K562 (cell line): ENCODE data around the gene SSTR5. TPM values are rescaled to one million over a fixed set of nuclear protein-coding genes. Genes with fewer than 3 reads are reported as not detected.

Experiments used
- ATAC-seq: fragments of 200-7000 bp; cut with Tn5 transposase; 3 replicates; pipeline ENCODE4 v1.9.1; 2020; ENCODE audit warnings: moderate library complexity
- BruUV-seq: library from RNA; stranded (reverse); fragments of 400-500 nt; replicated peaks from 2 replicates; lab custom pipeline; 2021; lab: Mats Ljungman, UMichigan
- CTCF ChIA-PET: fragments of 300-600 bp; formaldehyde crosslinking; extraction: SDS; loops from one replicate; lab custom pipeline; 2021; ENCODE audit warnings: low intra/inter-chr PET ratio; lab: Yijun Ruan, JAX
- POLR2A ChIA-PET: fragments of 300-600, 350-650 bp; sonication (Branson Sonifier 250); formaldehyde crosslinking; extraction: SDS; loops from one replicate; lab custom pipeline; 2021; ENCODE audit warnings: antibody characterized with exemption, inconsistent platforms; lab: Yijun Ruan, JAX
- DNase-seq, 4 experiments: peaks; one replicate each; pipeline versions ENCODE4 v3.0.0 to v3.0.0-alpha.2; 2011 to 2018; ENCODE audit warnings: low spot score in 3 of 4, mixed read lengths in 3 of 4; ENCODE audit errors: extremely low read depth in 1 of 4
- FAIRE-seq: peaks from 2 replicates; lab custom pipeline; 2011; peaks lifted over from hg19 to GRCh38; lab: Jason Lieb, UNC
- H2AFZ ChIP-seq: 2 replicates; pipeline ENCODE4 v1.6.0; 2011; ENCODE audit warnings: low read depth, low read length, control low read depth, inconsistent platforms
- H3K27ac ChIP-seq: fragments of 200-600 bp; 3 replicates; pipeline ENCODE4 v1.8.0; 2011; ENCODE audit warnings: low read depth, mild to moderate bottlenecking, control low read depth, inconsistent platforms, low read length, moderate library complexity, mixed read lengths; ENCODE audit errors: extremely low read depth
- H3K27me3 ChIP-seq, 2 experiments: fragments of 300-600 bp in 1 of 2; 2 replicates in 1 of 2; 3 replicates in 1 of 2; pipeline versions ENCODE4 v1.6.0 to v1.8.0; 2011; ENCODE audit warnings: inconsistent platforms in 2 of 2, low read length in 2 of 2, mild to moderate bottlenecking in 1 of 2, mixed read lengths in 1 of 2, moderate library complexity in 1 of 2; ENCODE audit not compliant: control insufficient read depth in 2 of 2, insufficient read depth in 2 of 2
- H3K36me3 ChIP-seq: fragments of 300-600 bp; 3 replicates; pipeline ENCODE4 v1.8.0; 2011; ENCODE audit warnings: mild to moderate bottlenecking, low read length, inconsistent platforms; ENCODE audit not compliant: control insufficient read depth, insufficient read depth
- H3K4me1 ChIP-seq, 2 experiments: fragments of 200-600 bp in 1 of 2; replicated peaks in 1 of 2; 2 replicates in 1 of 2; 3 replicates in 1 of 2; pipeline versions ENCODE4 v1.5.1 to v1.8.0; 2011; ENCODE audit warnings: inconsistent platforms in 2 of 2, low read length in 2 of 2, mild to moderate bottlenecking in 1 of 2, mixed read lengths in 1 of 2, moderate library complexity in 1 of 2; ENCODE audit not compliant: control insufficient read depth in 2 of 2, insufficient read depth in 2 of 2
- H3K4me2 ChIP-seq: 2 replicates; pipeline ENCODE4 v1.6.1; 2011; ENCODE audit warnings: low read length, control low read depth, inconsistent platforms, mixed read lengths; ENCODE audit not compliant: insufficient read depth
- H3K4me3 ChIP-seq: fragments of 200-600 bp; sonication (generic), shearing (Covaris generic); 2 replicates; pipeline ENCODE4 v1.5.1; 2016; ENCODE audit warnings: control low read depth, inconsistent platforms
- H3K79me2 ChIP-seq: fragments of 200-600 bp; 3 replicates; pipeline ENCODE4 v1.8.0; 2011; ENCODE audit warnings: low read length, inconsistent platforms; ENCODE audit not compliant: control insufficient read depth, insufficient read depth
- H3K9ac ChIP-seq, 2 experiments: 2 replicates each; pipeline versions ENCODE4 v1.6.0 to v1.6.1; 2011; ENCODE audit warnings: low read depth in 2 of 2, low read length in 2 of 2, control low read depth in 1 of 2, inconsistent platforms in 1 of 2, mild to moderate bottlenecking in 1 of 2, mixed read lengths in 1 of 2; ENCODE audit not compliant: insufficient read depth in 1 of 2
- H3K9me1 ChIP-seq: one replicate; pipeline ENCODE4 v1.6.0; 2011; ENCODE audit warnings: inconsistent platforms, mild to moderate bottlenecking, low read length, moderate library complexity; ENCODE audit not compliant: control insufficient read depth, insufficient read depth
- H3K9me3 ChIP-seq: replicated peaks from 2 replicates; pipeline ENCODE4 v1.5.1; 2011; ENCODE audit warnings: low read depth, low read length, inconsistent platforms; ENCODE audit not compliant: control insufficient read depth, insufficient read depth
- H4K20me1 ChIP-seq: replicated peaks from 2 replicates; pipeline ENCODE4 v1.6.1; 2011; ENCODE audit warnings: low read length, inconsistent platforms, mixed read lengths; ENCODE audit not compliant: control insufficient read depth, insufficient read depth
- CBFB ChIP-seq: sonication (generic); formaldehyde crosslinking; IDR thresholded peaks from 2 replicates; pipeline ENCODE4 v1.4.0; 2020; ENCODE audit warnings: mild to moderate bottlenecking, missing genetic modification reagents
- ESRRA ChIP-seq: fragments of 450-650 bp; IDR thresholded peaks from 2 replicates; pipeline ENCODE4 v1.6.1; 2014; ENCODE audit warnings: low read depth, mild to moderate bottlenecking, moderate library complexity, borderline replicate concordance
- GTF2B ChIP-seq: IDR thresholded peaks from 2 replicates; pipeline ENCODE4 v1.6.1; 2011; ENCODE audit not compliant: insufficient read length; ENCODE audit errors: extremely low read depth
- KAT8 ChIP-seq: fragments of 450-650 bp; IDR thresholded peaks from 2 replicates; pipeline ENCODE4 v1.6.1; 2016; ENCODE audit warnings: low read depth, mild to moderate bottlenecking
- KDM1A ChIP-seq, 2 experiments: fragments of 450-650 bp; IDR thresholded peaks; 2 replicates each; pipeline ENCODE4 v1.6.1; 2016; ENCODE audit warnings: mild to moderate bottlenecking in 2 of 2
- MLLT1 ChIP-seq, 2 experiments: fragments of 450-650 bp; IDR thresholded peaks; 2 replicates each; pipeline ENCODE4 v1.6.1; 2016
- MTA1 ChIP-seq: fragments of 450-650 bp; IDR thresholded peaks from 2 replicates; pipeline ENCODE4 v1.6.1; 2017; ENCODE audit warnings: borderline replicate concordance
- NCOA2 ChIP-seq, 2 experiments: fragments of 450-650 bp; IDR thresholded peaks; 2 replicates each; pipeline ENCODE4 v1.6.1; 2018; ENCODE audit warnings: mild to moderate bottlenecking in 2 of 2, moderate library complexity in 1 of 2; ENCODE audit not compliant: partially characterized antibody in 2 of 2
- SNRNP70 ChIP-seq: fragments of 200-400 bp; formaldehyde crosslinking; optimal IDR thresholded peaks from 2 replicates; pipeline ENCODE3; 2017; ENCODE audit warnings: low read depth, low read length
- ZBTB1 ChIP-seq: sonication (generic); formaldehyde crosslinking; IDR thresholded peaks from 2 replicates; pipeline ENCODE4 v1.8.1; 2023; ENCODE audit warnings: missing genetic modification reagents, low read depth, mild to moderate bottlenecking, borderline replicate concordance
- WGBS: fragments of 100-300 bp; shearing (Covaris generic); methylation state at CpG from one replicate; pipeline ENCODE4 v1.1.6; 2016; ENCODE audit warnings: low coverage, mixed read lengths; ENCODE audit not compliant: insufficient coverage; ENCODE audit errors: missing lambda C conversion rate; 5-methylcytosine and 5-hydroxymethylcytosine counted together
- in situ Hi-C: fragments of 300-500 bp; cut with MboI; formaldehyde crosslinking; loops from 4 replicates; pipeline ENCODE4 v1.15.0; 2018; ENCODE audit warnings: inconsistent platforms, mixed read lengths
- intact Hi-C: fragments of 100-400 bp; cut with micrococcal nuclease; formaldehyde crosslinking; loops from 2 replicates; pipeline ENCODE4 v1.14.2; 2022
- polyA plus RNA-seq, 8 experiments: library from polyadenylated mRNA; depleted of rRNA in 4 of 8; stranded (reverse) in 5 of 8; unstranded in 3 of 8; fragments of >200 nt; fragmentation: Nextera tagmentation in 2 of 8; fragmentation: Illumina TruSeq in 1 of 8; extraction: Ambion mirVana in 2 of 8; extraction: Trizol in 1 of 8; gene quantifications; 2 replicates each; pipeline versions ENCODE4 v1.2.1 to v1.2.3, GENCODE V29; 2011 to 2014; ENCODE audit warnings: inconsistent platforms in 1 of 8, missing spikeins in 1 of 8
- total RNA-seq, 7 experiments: library from RNA; depleted of rRNA in 6 of 7; stranded (reverse); fragments of >200 nt in 6 of 7; fragmentation: Illumina TruSeq in 2 of 7; extraction: Trizol in 2 of 7; gene quantifications; 2 replicates each; pipeline versions ENCODE4 v1.2.1 to v1.2.3, GENCODE V29; 2011 to 2021; ENCODE audit warnings: low replicate concordance in 1 of 7

The SSTR5 gene
- total and polyA plus RNA-seq, 9 of the 15 experiments (the other 6 are each of a cell fraction or from before 2014, with no cell fraction given): not detected

- intact Hi-C loops: no loop called here
- ChIA-PET POLR2A (interaction anchor here (0.6 kb wide), 1 partner anchor 56 kb away, joined by 3 read pairs; no protein-coding TSS in a partner anchor), CTCF (no interaction called here)
- 18% methylated on average over 15 of the region's 15 CpGs for WGBS
- in situ Hi-C loops: no loop called here
- no peak for TF ChIP-seq KAT8
- TF ChIP-seq GTF2B: no peak
- TF ChIP-seq ESRRA: peak; percentile 66; the same call in 1 of the 2 replicates
- TF ChIP-seq CBFB: peak; percentile 99
- peak; percentile 100 for TF ChIP-seq ZBTB1 (CRISPR knock-in tag)
- TF ChIP-seq MLLT1 (IDR thresholded peaks at IDR 0.05): peak in 1 of 2 experiments; percentile 87; a peak in 2 of 4 replicates
- no peak for TF ChIP-seq SNRNP70
- peak in 1 of 2 experiments; percentile 25; a peak in 1 of 4 replicates for TF ChIP-seq KDM1A (IDR thresholded peaks at IDR 0.05)
- no peak for TF ChIP-seq NCOA2 (IDR thresholded peaks at IDR 0.05; ENCODE audit: partially characterized antibody in 2 of 2)
- TF ChIP-seq MTA1: no peak
- Histone ChIP-seq H3K27ac (no peak overlapping the region), H3K9me1 (no peaks in the 10 kb centered on the region), H2AFZ (no peak overlapping the region), H3K9ac (no peak overlapping the region), H4K20me1 (peaks cover 7% of the 10 kb centered on the region; the same call in 1 of the 2 replicates), H3K4me3 (no peak overlapping the region), H3K36me3 (no peaks in the 10 kb centered on the region), H3K79me2 (no peaks in the 10 kb centered on the region), H3K9me3 (no peaks in the 10 kb centered on the region), H3K27me3 (peaks cover 18 to 42% of the 10 kb centered on the region in 2 experiments), H3K4me2 (no peak overlapping the region), H3K4me1 (peaks cover 0 to 46% of the 10 kb centered on the region in 2 experiments; a peak in 2 of 5 replicates)
- FAIRE-seq: no peak
- BruUV-seq: no TSS peak
- ATAC-seq: no peak
- no peak for DNase-seq
Observed at GRCh38 chr16:1067629-1068028, 4.9 kb upstream of the SSTR5 start.
